Measurements from ENCODE around the gene TOMM20L.

Gene TOMM20L

DNA sequence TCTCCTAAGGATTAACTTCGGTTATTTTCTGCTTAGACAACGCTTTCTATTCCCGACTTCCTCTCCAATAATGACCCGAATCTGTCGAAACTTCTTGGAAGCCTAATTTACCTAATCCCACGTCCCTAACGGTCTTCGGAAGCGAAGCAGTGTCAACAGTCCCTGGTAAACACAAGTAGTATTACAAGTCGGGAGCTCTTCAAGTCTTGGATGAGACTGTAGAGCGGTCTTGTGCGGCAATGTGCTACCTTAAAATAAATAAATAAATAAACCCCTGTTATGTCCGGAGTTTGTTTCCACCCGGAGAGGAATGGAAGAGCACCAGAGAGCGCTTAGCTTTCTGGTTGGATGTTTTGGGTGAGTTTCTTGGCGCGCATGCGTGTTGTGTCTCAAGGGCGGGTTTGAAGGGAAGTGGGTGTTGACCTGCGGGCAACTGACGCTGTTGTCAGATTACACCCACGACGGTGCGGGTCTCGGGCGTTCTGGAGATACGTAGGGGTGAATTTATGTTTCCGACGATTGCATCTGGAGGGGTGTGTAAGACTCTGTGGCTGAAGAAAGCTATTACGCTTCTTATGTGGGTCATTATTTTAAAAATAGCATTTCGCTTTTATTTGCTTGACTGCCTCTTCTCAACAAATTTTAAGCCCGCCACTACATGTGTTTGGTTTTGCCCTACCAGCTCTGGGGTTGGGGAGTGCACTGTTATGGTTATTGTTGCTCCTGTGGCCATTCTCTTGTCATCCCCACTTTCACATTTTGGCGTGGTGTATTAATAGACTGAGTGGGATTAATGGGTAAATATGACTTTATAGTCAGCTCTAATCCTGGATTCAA, 31.8 kb downstream of the TOMM20L start, which contains the start of the genes KIAA0586 and TIMM9:
KIAA0586 (plus strand) TSS at position 439 of the 837 bp plus-strand sequence. CDS start 546 bp downstream, outside the sequence.
TIMM9 (minus strand) TSS at position 251 of the 837 bp plus-strand sequence. CDS start 15,586 bp downstream, outside the sequence.
- peak; percentile 91 for DNase-seq

DNA sequence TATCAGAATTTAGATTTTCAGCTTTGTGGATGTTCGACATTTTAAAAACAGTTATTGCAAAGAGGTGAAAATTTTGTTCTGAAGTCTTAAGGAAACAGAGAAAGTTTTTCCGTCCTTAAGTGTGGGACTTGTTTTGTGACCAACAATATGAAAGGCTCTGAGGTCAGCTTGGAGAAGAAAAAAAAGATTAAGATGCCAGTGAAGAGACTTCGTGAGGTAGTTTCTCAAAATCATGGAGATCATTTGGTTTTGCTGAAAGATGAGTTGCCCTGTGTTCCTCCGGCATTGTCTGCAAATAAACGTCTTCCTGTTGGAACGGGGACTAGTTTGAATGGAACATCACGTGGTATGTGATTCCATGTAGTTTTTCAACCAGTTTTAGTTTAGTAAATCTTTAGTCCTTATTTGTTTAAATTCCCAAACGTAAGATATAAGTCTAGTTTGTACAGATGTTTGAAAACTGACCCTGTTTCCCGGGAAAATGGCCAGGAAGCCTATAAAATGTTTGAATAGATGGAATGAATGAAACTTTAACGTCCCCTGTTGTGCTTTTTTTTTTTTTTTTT, 32.5 kb downstream of the TOMM20L start:
- DNase-seq: no peak

GRCh38 chr14:58430156-58430555, 34.4 kb downstream of the TOMM20L start:
- DNase-seq: no peak

- no peak for DNase-seq
These were observed 43.7 kb downstream of the TOMM20L start for GRCh38 chr14:58439476-58439875.

DNA sequence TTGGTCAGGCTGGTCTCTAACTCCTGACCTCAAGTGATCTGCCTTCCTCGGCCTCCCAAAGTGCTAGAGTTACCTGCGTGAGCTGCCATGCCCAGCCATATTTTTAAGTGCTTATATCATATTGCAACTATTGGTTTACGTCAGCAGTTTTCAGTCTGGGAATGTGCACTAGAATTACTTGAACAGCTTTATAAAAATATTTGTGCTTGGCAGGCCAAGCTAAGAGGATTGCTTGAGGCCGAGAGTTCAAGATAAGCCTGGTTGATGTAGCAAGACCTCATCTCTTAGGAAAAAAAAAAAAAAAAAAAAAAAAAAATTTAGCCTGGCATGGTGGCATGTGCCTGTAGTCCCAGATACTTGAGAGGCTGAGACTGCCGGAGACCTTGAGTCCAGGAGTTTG, 48.9 kb downstream of the TOMM20L start:
- DNase-seq: no peak

DNA sequence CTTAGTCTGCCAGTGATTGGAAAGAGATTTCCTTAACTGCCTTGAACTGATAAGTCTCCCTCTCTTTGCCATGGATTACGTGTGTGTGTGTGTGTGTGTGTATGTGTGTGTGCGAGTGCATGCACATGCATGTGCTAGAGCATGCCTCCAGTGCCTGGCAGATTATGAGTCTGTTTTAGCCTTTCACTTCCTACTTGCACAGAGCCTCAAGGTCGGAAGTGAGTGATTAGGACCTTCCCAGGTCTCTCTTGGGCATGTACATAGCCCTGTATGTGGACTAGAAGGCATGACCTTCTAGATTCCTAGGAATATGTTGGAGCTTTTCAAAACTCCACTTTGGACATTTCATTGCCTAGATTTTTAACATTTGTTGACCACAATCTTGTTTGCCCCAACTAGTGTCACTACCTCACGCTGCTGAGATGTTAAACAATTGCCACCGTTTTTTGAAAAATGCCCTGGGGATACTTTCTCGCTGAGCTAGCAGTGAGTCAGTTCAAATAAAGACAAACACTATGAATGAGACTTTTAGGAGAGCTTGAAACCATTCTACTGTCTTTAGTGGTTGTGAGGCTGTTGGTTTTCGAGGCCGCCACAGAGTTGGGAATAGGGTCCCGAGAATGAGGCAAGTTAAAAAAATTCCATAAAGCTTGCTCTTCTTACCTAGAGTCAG, 60.0 kb downstream of the TOMM20L start:
- DNase-seq: no peak

All from activated T-cell treated with anti-CD3 and anti-CD28 coated beads, Interleukin-2, amount 50 U/mL, for 1 hour (primary cell).